Sigmoid colon (tissue), 4 donors: ENCODE measurements around the gene KRT7.
"Not testable (repeated sequence)": the region's sequence is repeated elsewhere in the genome, so short reads cannot be mapped to it uniquely, and the experiment has no call there.

ENCODE experiments used
- POLR2AphosphoS5 ChIP-seq, 4 donors: sonication (generic); formaldehyde crosslinking; IDR thresholded peaks; one replicate each; pipeline ENCODE4 v1.6.1; 2017; ENCODE audit warnings: antibody characterized with exemption in 4 of 4
- TF ChIP-seq, protein P1 (sequence below), 4 experiments: fragments of 450-650 bp in 3 of 4; fragments of 200-600 bp in 1 of 4; IDR thresholded peaks; one replicate each; pipeline ENCODE4 v1.5.1; 2016 to 2019; ENCODE audit warnings: antibody characterized with exemption in 4 of 4, mild to moderate bottlenecking in 3 of 4, moderate library complexity in 2 of 4

DNA sequence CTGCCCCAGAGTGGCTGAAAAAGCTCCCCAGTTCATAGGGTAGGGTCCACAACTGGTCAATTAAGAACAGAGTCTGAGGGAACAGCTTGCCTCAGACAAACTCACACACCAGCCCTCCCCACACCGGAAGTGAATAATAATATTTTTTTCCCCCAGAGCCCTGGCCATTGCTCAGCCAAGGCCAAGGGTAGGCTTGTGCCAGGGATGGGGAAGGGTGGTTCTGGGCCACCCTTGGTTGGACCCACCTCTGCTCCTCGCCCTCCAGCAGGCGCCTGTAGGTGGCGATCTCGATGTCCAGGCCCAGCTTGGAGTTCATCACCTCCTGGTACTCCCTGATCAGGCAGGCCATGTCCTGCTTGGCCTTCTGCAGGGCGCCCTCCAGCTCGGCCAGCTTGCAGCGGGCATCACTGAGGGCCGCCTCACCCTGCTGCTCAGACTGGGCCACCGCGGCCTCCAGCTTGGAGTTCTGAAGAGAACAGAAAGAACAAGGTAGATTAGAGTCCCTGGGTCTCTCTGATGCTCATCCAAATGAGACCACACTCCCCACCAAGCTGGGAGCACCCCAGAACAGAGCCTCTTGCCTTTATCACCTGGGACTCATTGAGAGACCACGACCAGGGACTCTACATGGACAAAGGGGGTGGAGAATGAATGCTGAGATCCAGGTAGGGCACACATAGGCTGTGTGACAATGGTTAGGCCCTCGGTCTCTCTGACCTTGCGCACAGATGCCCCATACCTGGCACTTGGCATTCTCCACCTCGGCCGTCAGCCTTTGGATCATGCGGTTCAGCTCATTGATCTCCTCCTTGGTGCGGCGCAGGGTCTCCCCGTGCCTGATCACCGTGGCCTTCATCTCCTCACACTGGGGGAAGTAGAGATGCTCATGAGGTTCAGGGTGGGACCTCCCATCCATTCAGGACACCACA lies 54.1 kb downstream of the KRT7 start:
- TF ChIP-seq, protein P1, sequence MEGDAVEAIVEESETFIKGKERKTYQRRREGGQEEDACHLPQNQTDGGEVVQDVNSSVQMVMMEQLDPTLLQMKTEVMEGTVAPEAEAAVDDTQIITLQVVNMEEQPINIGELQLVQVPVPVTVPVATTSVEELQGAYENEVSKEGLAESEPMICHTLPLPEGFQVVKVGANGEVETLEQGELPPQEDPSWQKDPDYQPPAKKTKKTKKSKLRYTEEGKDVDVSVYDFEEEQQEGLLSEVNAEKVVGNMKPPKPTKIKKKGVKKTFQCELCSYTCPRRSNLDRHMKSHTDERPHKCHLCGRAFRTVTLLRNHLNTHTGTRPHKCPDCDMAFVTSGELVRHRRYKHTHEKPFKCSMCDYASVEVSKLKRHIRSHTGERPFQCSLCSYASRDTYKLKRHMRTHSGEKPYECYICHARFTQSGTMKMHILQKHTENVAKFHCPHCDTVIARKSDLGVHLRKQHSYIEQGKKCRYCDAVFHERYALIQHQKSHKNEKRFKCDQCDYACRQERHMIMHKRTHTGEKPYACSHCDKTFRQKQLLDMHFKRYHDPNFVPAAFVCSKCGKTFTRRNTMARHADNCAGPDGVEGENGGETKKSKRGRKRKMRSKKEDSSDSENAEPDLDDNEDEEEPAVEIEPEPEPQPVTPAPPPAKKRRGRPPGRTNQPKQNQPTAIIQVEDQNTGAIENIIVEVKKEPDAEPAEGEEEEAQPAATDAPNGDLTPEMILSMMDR (IDR thresholded peaks at IDR 0.05), result not testable (repeated sequence)
- not testable (repeated sequence) for TF ChIP-seq POLR2AphosphoS5 (IDR thresholded peaks at IDR 0.05)
